HepG2 (cell line): ENCODE results near the gene NECAB2. TPM values are rescaled to one million over a fixed set of nuclear protein-coding genes. Genes with fewer than 3 reads are reported as not detected.

Experiments
- ATAC-seq: fragments of 200-7000 bp; cut with Tn5 transposase; 3 replicates; pipeline ENCODE4 v1.9.1; 2020; ENCODE audit warnings: mild to moderate bottlenecking, moderate library complexity
- BruUV-seq: library from RNA; stranded (reverse); fragments of 400-500 nt; replicated peaks from 2 replicates; lab custom pipeline; 2021; lab: Mats Ljungman, UMichigan
- CTCF ChIA-PET: fragments of 300-600 bp; formaldehyde crosslinking; extraction: SDS; loops from one replicate; lab custom pipeline; 2021; ENCODE audit warnings: low total read pairs, inconsistent platforms, low intra/inter-chr PET ratio; lab: Yijun Ruan, JAX
- POLR2A ChIA-PET: fragments of 350-600 bp; sonication (Branson Sonifier 250); formaldehyde crosslinking; loops from one replicate; lab custom pipeline; 2020; ENCODE audit warnings: antibody characterized with exemption, inconsistent platforms; lab: Yijun Ruan, JAX
- DNase-seq: peaks from one replicate; pipeline ENCODE4 v3.0.0-alpha.2; 2015; ENCODE audit warnings: low spot score
- FAIRE-seq: peaks from 3 replicates; lab custom pipeline; 2011; peaks lifted over from hg19 to GRCh38; lab: Jason Lieb, UNC
- H2AFZ ChIP-seq: one replicate; pipeline ENCODE4 v1.6.1; 2011; ENCODE audit warnings: low read length, inconsistent platforms
- H3K27ac ChIP-seq: fragments of 300-600 bp; 3 replicates; pipeline ENCODE4 v1.8.0; 2011; ENCODE audit warnings: mixed run types, mild to moderate bottlenecking, mixed read lengths, low read length, inconsistent platforms; ENCODE audit not compliant: insufficient read depth; ENCODE audit errors: extremely low read length
- H3K27me3 ChIP-seq, 2 experiments: fragments of 200-600 bp in 1 of 2; 2 replicates in 1 of 2; 3 replicates in 1 of 2; pipeline versions ENCODE4 v1.6.0 to v1.8.0; 2011; ENCODE audit warnings: low read length in 2 of 2, mild to moderate bottlenecking in 2 of 2, moderate library complexity in 2 of 2, inconsistent platforms in 1 of 2; ENCODE audit not compliant: insufficient read depth in 2 of 2, control insufficient read depth in 1 of 2
- H3K36me3 ChIP-seq, 2 experiments: fragments of 200-600 bp in 1 of 2; replicated peaks in 1 of 2; 2 replicates in 1 of 2; 3 replicates in 1 of 2; pipeline versions ENCODE4 v1.5.1 to v1.8.0; 2011; ENCODE audit warnings: low read length in 2 of 2, inconsistent platforms in 1 of 2; ENCODE audit not compliant: insufficient read depth in 2 of 2, control insufficient read depth in 1 of 2
- H3K4me1 ChIP-seq: 2 replicates; pipeline ENCODE4 v1.5.1; 2012; ENCODE audit warnings: low read length, inconsistent platforms; ENCODE audit not compliant: insufficient read depth
- H3K4me2 ChIP-seq: 2 replicates; pipeline ENCODE4 v1.6.0; 2011; ENCODE audit warnings: low read depth, low read length, inconsistent platforms
- H3K4me3 ChIP-seq, 3 experiments: fragments of 200-600 bp in 1 of 3; sonication (generic), shearing (Covaris generic) in 1 of 3; replicated peaks in 1 of 3; 2 replicates each; pipeline ENCODE4 v1.5.1; 2011 to 2016; ENCODE audit warnings: low read length in 3 of 3, inconsistent platforms in 2 of 3, low read depth in 2 of 3, mild to moderate bottlenecking in 2 of 3, control low read depth in 1 of 3, mixed read lengths in 1 of 3; ENCODE audit not compliant: insufficient read depth in 1 of 3
- H3K79me2 ChIP-seq: one replicate; pipeline ENCODE4 v1.6.1; 2011; ENCODE audit warnings: low read length, inconsistent platforms; ENCODE audit not compliant: insufficient read depth
- H3K9ac ChIP-seq: 2 replicates; pipeline ENCODE4 v1.6.0; 2011; ENCODE audit warnings: mild to moderate bottlenecking, low read depth, low read length, inconsistent platforms; ENCODE audit not compliant: insufficient read depth
- H3K9me3 ChIP-seq: 2 replicates; pipeline ENCODE4 v1.5.1; 2012; ENCODE audit warnings: mild to moderate bottlenecking, low read length
- H4K20me1 ChIP-seq: 2 replicates; pipeline ENCODE4 v1.6.0; 2011; ENCODE audit warnings: inconsistent platforms, mild to moderate bottlenecking, low read length, moderate library complexity; ENCODE audit not compliant: insufficient read depth
- BCLAF1 ChIP-seq: fragments of 450-650 bp; IDR thresholded peaks from 2 replicates; pipeline ENCODE4 v1.6.1; 2017; ENCODE audit warnings: mild to moderate bottlenecking
- CHD4 ChIP-seq: fragments of 200-600 bp; sonication (generic); IDR thresholded peaks from 2 replicates; pipeline ENCODE4 v1.7.0; 2017; ENCODE audit warnings: mild to moderate bottlenecking, low read length, borderline replicate concordance
- FOXM1 ChIP-seq: sonication (generic); formaldehyde crosslinking; IDR thresholded peaks from 2 replicates; pipeline ENCODE4 v1.5.0; 2020; ENCODE audit warnings: missing genetic modification reagents
- HOXD1 ChIP-seq: sonication (generic); formaldehyde crosslinking; IDR thresholded peaks from 2 replicates; pipeline ENCODE4 v1.5.0; 2020; ENCODE audit warnings: missing genetic modification reagents
- PAX8 ChIP-seq: sonication (generic); formaldehyde crosslinking; IDR thresholded peaks from 2 replicates; pipeline ENCODE4 v1.8.0; 2022; ENCODE audit warnings: mild to moderate bottlenecking, missing genetic modification reagents, borderline replicate concordance
- RAD21 ChIP-seq: fragments of 450-650 bp; formaldehyde crosslinking; IDR thresholded peaks from 2 replicates; pipeline ENCODE4 v1.5.0; 2020; ENCODE audit warnings: mild to moderate bottlenecking
- RELA ChIP-seq: sonication (generic); formaldehyde crosslinking; IDR thresholded peaks from 2 replicates; pipeline ENCODE4 v1.4.0; 2020; ENCODE audit warnings: missing genetic modification reagents
- RORA ChIP-seq: sonication (generic); formaldehyde crosslinking; IDR thresholded peaks from 2 replicates; pipeline ENCODE4 v1.5.0; 2020; ENCODE audit warnings: mild to moderate bottlenecking, missing genetic modification reagents, moderate library complexity
- SPEN ChIP-seq: sonication (generic); formaldehyde crosslinking; IDR thresholded peaks from 2 replicates; pipeline ENCODE4 v1.5.1; 2020; ENCODE audit warnings: low read depth, mild to moderate bottlenecking, missing genetic modification reagents
- TEAD2 ChIP-seq: sonication (generic); formaldehyde crosslinking; IDR thresholded peaks from 2 replicates; pipeline ENCODE4 v1.9.0; 2021; ENCODE audit warnings: missing genetic modification reagents
- ZNF235 ChIP-seq: sonication (generic); formaldehyde crosslinking; IDR thresholded peaks from 2 replicates; pipeline ENCODE4 v1.8.1; 2023; ENCODE audit warnings: mild to moderate bottlenecking, missing genetic modification reagents, borderline replicate concordance
- ZNF383 ChIP-seq: sonication (generic); formaldehyde crosslinking; IDR thresholded peaks from 2 replicates; pipeline ENCODE4 v1.4.0; 2020; ENCODE audit warnings: missing genetic modification reagents, mild to moderate bottlenecking, borderline replicate concordance
- ZNF414 ChIP-seq: sonication (generic); formaldehyde crosslinking; IDR thresholded peaks from 2 replicates; pipeline ENCODE4 v1.5.0; 2020; ENCODE audit warnings: missing genetic modification reagents
- ZNF678 ChIP-seq: sonication (generic); formaldehyde crosslinking; IDR thresholded peaks from 2 replicates; pipeline ENCODE4 v1.4.0; 2020; ENCODE audit warnings: mild to moderate bottlenecking, missing genetic modification reagents
- ZNF7 ChIP-seq: IDR thresholded peaks from 2 replicates; pipeline ENCODE4 v1.6.1; 2016; ENCODE audit warnings: missing biosample characterization, missing genetic modification reagents
- WGBS: methylation state at CpG from one replicate; pipeline ENCODE4 v1.1.6; 2017; ENCODE audit warnings: low lambda C conversion rate; 5-methylcytosine and 5-hydroxymethylcytosine counted together
- in situ Hi-C: cut with HindIII; loops from 2 replicates; pipeline ENCODE4 v1.10.0; 2017; ENCODE audit warnings: low pct_unique_long_range_greater_than_20kb; ENCODE audit not compliant: extremely low pct_ligation_motif_present
- intact Hi-C: fragments of 100-400 bp; cut with micrococcal nuclease; formaldehyde crosslinking; loops from one replicate; pipeline ENCODE4 v1.10.0; 2022; ENCODE audit not compliant: unreplicated experiment
- polyA plus RNA-seq, 8 experiments: library from polyadenylated mRNA; depleted of rRNA in 3 of 8; stranded (reverse) in 7 of 8; unstranded in 1 of 8; fragments of >200 nt; fragmentation: Illumina TruSeq in 4 of 8; extraction: Trizol in 4 of 8; gene quantifications; 2 replicates each; pipeline versions ENCODE4 v1.2.1 to v1.2.3, GENCODE V29; 2011 to 2016; ENCODE audit warnings: low read depth in 4 of 8, missing spikeins in 1 of 8, mixed read lengths in 1 of 8; ENCODE audit not compliant: insufficient read depth in 1 of 8
- total RNA-seq, 5 experiments: library from RNA; depleted of rRNA; stranded (reverse); fragments of >200 nt; fragmentation: Illumina TruSeq; extraction: Trizol; gene quantifications; 2 replicates each; pipeline ENCODE4 v1.2.3, GENCODE V29; 2016; ENCODE audit warnings: low read depth in 1 of 5
- TF ChIP-seq, protein P1 (sequence below): IDR thresholded peaks from 2 replicates; pipeline ENCODE4 v1.6.1; 2016; ENCODE audit warnings: low read depth, borderline replicate concordance

The NECAB2 gene
- total and polyA plus RNA-seq, 2 of the 13 experiments (the other 11 are each of a cell fraction or from before 2014, with no cell fraction given), result 0.21 to 0.49 TPM

- TF ChIP-seq TEAD2 (CRISPR knock-in tag), result no peak
- no peak for TF ChIP-seq ZNF678 (CRISPR knock-in tag)
- no peak for TF ChIP-seq ZNF414 (CRISPR knock-in tag)
- TF ChIP-seq RAD21 (CRISPR knock-in tag), result no peak
- TF ChIP-seq CHD4, result no peak
- TF ChIP-seq ZNF235 (CRISPR knock-in tag), result no peak
- no peak for TF ChIP-seq RORA (CRISPR knock-in tag)
- no peak for TF ChIP-seq ZNF383 (CRISPR knock-in tag)
- no peak for TF ChIP-seq HOXD1 (CRISPR knock-in tag)
- no peak for TF ChIP-seq FOXM1 (CRISPR knock-in tag)
- no peak for TF ChIP-seq RELA (CRISPR knock-in tag)
- no peak for TF ChIP-seq ZNF7 (CRISPR knock-in tag)
- no peak for TF ChIP-seq PAX8 (CRISPR knock-in tag)
- no peak for TF ChIP-seq BCLAF1
- TF ChIP-seq, protein P1, sequence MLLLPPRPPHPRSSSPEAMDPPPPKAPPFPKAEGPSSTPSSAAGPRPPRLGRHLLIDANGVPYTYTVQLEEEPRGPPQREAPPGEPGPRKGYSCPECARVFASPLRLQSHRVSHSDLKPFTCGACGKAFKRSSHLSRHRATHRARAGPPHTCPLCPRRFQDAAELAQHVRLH (CRISPR knock-in tag), result no peak
- no peak for TF ChIP-seq SPEN
- FAIRE-seq, result no peak
- Histone ChIP-seq H4K20me1 (no peaks in the 10 kb centered on the region), H3K4me3 (no peak overlapping the region), H3K4me1 (peaks cover 9% of the 10 kb centered on the region), H3K36me3 (no peaks in the 10 kb centered on the region), H3K9ac (no peak overlapping the region), H3K27ac (no peak overlapping the region), H3K4me2 (no peak overlapping the region), H2AFZ (no peak overlapping the region), H3K9me3 (no peaks in the 10 kb centered on the region), H3K79me2 (no peaks in the 10 kb centered on the region), H3K27me3 (peaks cover 4 to 39% of the 10 kb centered on the region in 2 experiments; a peak in 4 of 5 replicates)
- WGBS, result 66% methylated on average over 17 of the region's 17 CpGs
- ChIA-PET POLR2A (no interaction called here), CTCF (no interaction called here)
- ATAC-seq, result no peak
- DNase-seq, result no peak
- intact Hi-C loops (no loop called here), in situ Hi-C loops (no loop called here)
- BruUV-seq, result no TSS peak
These were observed 63.5 kb downstream of the NECAB2 start for GRCh38 chr16:84031556-84031955.
